Ovary (tissue), 9 donors: Measurements from ENCODE around the gene RXYLT1. TPM values are rescaled to one million over a fixed set of nuclear protein-coding genes. Genes with fewer than 3 reads are reported as not detected.
A peak's percentile ranks its signal among the peaks of the same experiment; 100 is the strongest.

Experiments
- DNase-seq, 5 donors: peaks; one replicate each; pipeline ENCODE4 v3.0.0-alpha.2; 2019 to 2020
- H3K27ac ChIP-seq, 2 donors: fragments of 200-600 bp; one replicate each; pipeline versions ENCODE4 v1.5.1 to v1.8.0; 2019 to 2022
- H3K27me3 ChIP-seq: fragments of 200-600 bp; one replicate; pipeline ENCODE4 v1.8.0; 2022
- H3K36me3 ChIP-seq: fragments of 200-600 bp; sonication (generic); one replicate; pipeline ENCODE4 v1.5.1; 2019
- H3K4me1 ChIP-seq: one replicate; pipeline ENCODE4 v1.8.1; 2013; ENCODE audit warnings: mild to moderate bottlenecking, moderate library complexity; ENCODE audit not compliant: insufficient read depth
- H3K4me3 ChIP-seq: fragments of 200-600 bp; sonication (generic); one replicate; pipeline ENCODE4 v1.5.1; 2017
- H3K9me3 ChIP-seq, 2 donors: fragments of 200-600 bp in 1 of 2; sonication (generic) in 1 of 2; one replicate each; pipeline versions ENCODE4 v1.5.1 to v1.8.1; 2013 to 2019; ENCODE audit warnings: mild to moderate bottlenecking in 1 of 2, moderate library complexity in 1 of 2
- CTCF ChIP-seq, 3 donors: fragments of 450-650 bp in 2 of 3; fragments of 200-600 bp in 1 of 3; IDR thresholded peaks; one replicate each; pipeline versions ENCODE4 v1.5.1 to v1.8.0; 2016 to 2022; ENCODE audit warnings: antibody characterized with exemption in 3 of 3, mild to moderate bottlenecking in 1 of 3
- EP300 ChIP-seq: sonication (generic); formaldehyde crosslinking; IDR thresholded peaks from one replicate; pipeline ENCODE4 v1.6.1; 2017; ENCODE audit warnings: antibody characterized with exemption
- POLR2A ChIP-seq: fragments of 450-650 bp; IDR thresholded peaks from one replicate; pipeline ENCODE4 v1.6.1; 2017; ENCODE audit warnings: antibody characterized with exemption, mild to moderate bottlenecking, moderate library complexity
- WGBS, 3 donors: extraction: QIAGEN DNeasy Blood & Tissue Kit in 1 of 3; methylation state at CpG; one replicate each; pipeline versions ENCODE4 v1.1.5 to v1.1.7; 2013 to 2017; 5-methylcytosine and 5-hydroxymethylcytosine counted together
- intact Hi-C, 4 donors: fragments of 100-400 bp; cut with DNase I; formaldehyde crosslinking; loops; one replicate each; pipeline versions ENCODE4 v1.11.0 to v1.15.1; 2022 to 2023
- polyA plus RNA-seq, 2 donors: library from polyadenylated mRNA; stranded (reverse); fragments of 200-250 nt in 1 of 2; fragments of 350-450 nt in 1 of 2; fragmentation: Illumina TruSeq in 1 of 2; extraction: RNeasy Lipid Tissue Mini Kit (QIAGEN cat#74804) in 1 of 2; gene quantifications; one replicate each; pipeline ENCODE4 v1.2.3, GENCODE V29; 2013 to 2014
- total RNA-seq, 7 donors: library from RNA; depleted of rRNA in 2 of 7; stranded (reverse); fragments of >200 nt in 2 of 7; fragmentation: NEBNext Ultra II Directional in 3 of 7; extraction: Animal tissue kit (Norgen Biotek cat#: 25700) in 3 of 7; gene quantifications; one replicate each; pipeline versions ENCODE4 v1.1.0 to v1.2.4, GENCODE V29; 2016 to 2023
- donor health status: DM: no; HTN: no; CAD: no; lungs with moderate emphysema.
- donor health status: DM: no; HTN: no; CAD: no.
- donor health status: Bipolar disorder and iron deficiency.
- donor health status: DM: yes; HTN: yes; CAD: no.
- donor health status: DM: no; HTN: no; CAD: no.
- donor health status: DM: yes; HTN: yes; CAD: no.

The RXYLT1 gene
- total and polyA plus RNA-seq, 9 donors, result 15.0 to 23.3 (median 20.2) TPM

- WGBS, 3 donors, result 84 to 91% (median 86%) methylated on average over 6 of the region's 6 CpGs
- no peaks in the 10 kb centered on the region for H3K4me1 ChIP-seq
- DNase-seq, result no peak
- no peaks in the 10 kb centered on the region for H3K9me3 ChIP-seq
- H3K27ac ChIP-seq, result no peak overlapping the region
- H3K27me3 ChIP-seq, result no peaks in the 10 kb centered on the region
- TF ChIP-seq EP300, result no peak
- TF ChIP-seq CTCF (IDR thresholded peaks at IDR 0.05), result no peak
- no peak for TF ChIP-seq POLR2A
- no peaks in the 10 kb centered on the region for H3K36me3 ChIP-seq
- H3K4me3 ChIP-seq, result no peak overlapping the region
- intact Hi-C loops, result no loop called here
These were observed 36.3 kb downstream of the RXYLT1 start for GRCh38 chr12:63816031-63816430.

GRCh38 chr12:63820427-63820826 is 40.7 kb downstream of the RXYLT1 start:
- Histone ChIP-seq H3K27me3 (no peaks in the 10 kb centered on the region), H3K36me3 (no peaks in the 10 kb centered on the region), H3K4me1 (no peaks in the 10 kb centered on the region), H3K4me3 (no peak overlapping the region), H3K9me3 (no peaks in the 10 kb centered on the region), H3K27ac (no peak overlapping the region)
- TF ChIP-seq EP300, result no peak
- TF ChIP-seq CTCF (IDR thresholded peaks at IDR 0.05), result no peak
- no peak for TF ChIP-seq POLR2A
- DNase-seq, result no peak
- intact Hi-C loops, result no loop called here
- WGBS, 3 donors, result 76 to 81% (median 77%) methylated on average over 1 of the region's 1 CpG

- Histone ChIP-seq H3K9me3 (no peaks in the 10 kb centered on the region), H3K27ac (peak overlapping the region in 1 of 2 donors; percentile 43), H3K27me3 (no peaks in the 10 kb centered on the region), H3K36me3 (no peaks in the 10 kb centered on the region), H3K4me1 (no peaks in the 10 kb centered on the region), H3K4me3 (peak overlapping the region; percentile 36)
- no peak for TF ChIP-seq CTCF (IDR thresholded peaks at IDR 0.05)
- 7 to 16% (median 12%) methylated on average over 38 of the region's 38 CpGs for WGBS, 3 donors
- intact Hi-C loops, result no loop called here
- peak; percentile 26 to 60 (median 37) for DNase-seq
These were observed 42.1 kb downstream of the RXYLT1 start for GRCh38 chr12:63821781-63822251.

- TF ChIP-seq EP300 (no peak), POLR2A (no peak), CTCF (IDR thresholded peaks at IDR 0.05) (no peak)
- Histone ChIP-seq H3K27me3 (no peaks in the 10 kb centered on the region), H3K4me1 (no peaks in the 10 kb centered on the region), H3K9me3 (no peaks in the 10 kb centered on the region), H3K27ac (no peak overlapping the region), H3K36me3 (no peaks in the 10 kb centered on the region), H3K4me3 (no peak overlapping the region)
- WGBS, 3 donors, result 34 to 47% (median 37%) methylated on average over 6 of the region's 6 CpGs
- no peak for DNase-seq
- intact Hi-C loops, result no loop called here
These were observed 42.6 kb downstream of the RXYLT1 start for GRCh38 chr12:63822352-63822751.

- no peak overlapping the region for H3K27ac ChIP-seq
- no peak overlapping the region for H3K4me3 ChIP-seq
- no peaks in the 10 kb centered on the region for H3K36me3 ChIP-seq
- H3K4me1 ChIP-seq, result no peaks in the 10 kb centered on the region
- 93 to 97% (median 94%) methylated on average over 6 of the region's 6 CpGs for WGBS, 3 donors
- TF ChIP-seq CTCF (IDR thresholded peaks at IDR 0.05) (no peak), EP300 (no peak), POLR2A (no peak)
- no peaks in the 10 kb centered on the region for H3K9me3 ChIP-seq
- no peak for DNase-seq
- intact Hi-C loops, result no loop called here
- H3K27me3 ChIP-seq, result no peaks in the 10 kb centered on the region
These were observed 43.3 kb downstream of the RXYLT1 start for GRCh38 chr12:63823040-63823439.
